Keratinocyte (primary cell): ENCODE measurements around the gene FAM163A.

Experiments used
- EZH2 ChIP-seq: IDR thresholded peaks from one replicate; pipeline ENCODE4 v1.6.1; 2012; ENCODE audit warnings: inconsistent platforms, mild to moderate bottlenecking, low read length, moderate library complexity
- TF ChIP-seq, protein P1 (sequence below), 3 experiments: IDR thresholded peaks in 1 of 3; conservative IDR thresholded peaks in 1 of 3; optimal IDR thresholded peaks in 1 of 3; 2 replicates in 2 of 3; 3 replicates in 1 of 3; pipeline versions ENCODE3 to v1.5.1; 2011; ENCODE audit warnings: low read length in 3 of 3, mild to moderate bottlenecking in 3 of 3, moderate library complexity in 2 of 3, control low read depth in 1 of 3, inconsistent platforms in 1 of 3; ENCODE audit not compliant: insufficient read depth in 2 of 3; ENCODE audit errors: extremely low read depth in 1 of 3

DNA sequence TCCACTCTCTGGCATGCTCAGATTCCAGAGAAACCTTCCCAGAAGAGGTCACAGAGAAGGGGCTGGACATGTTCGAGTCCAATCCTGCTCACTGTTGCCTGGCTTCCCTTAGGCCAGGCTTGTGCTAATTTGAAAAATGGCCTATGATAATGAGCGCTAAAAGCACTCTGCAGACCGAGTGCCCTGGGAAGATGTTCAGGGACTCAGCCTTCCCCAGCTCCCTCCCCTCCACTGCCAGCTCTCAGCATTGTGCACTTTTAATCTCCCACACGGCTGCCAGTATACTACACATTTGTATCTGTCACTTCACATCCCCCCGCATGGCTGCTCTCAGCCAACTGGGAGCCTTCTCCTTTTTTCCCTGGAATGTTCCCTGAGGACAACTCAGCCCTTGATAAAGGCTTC lies 24.1 kb downstream of the FAM163A start:
- TF ChIP-seq, protein P1, sequence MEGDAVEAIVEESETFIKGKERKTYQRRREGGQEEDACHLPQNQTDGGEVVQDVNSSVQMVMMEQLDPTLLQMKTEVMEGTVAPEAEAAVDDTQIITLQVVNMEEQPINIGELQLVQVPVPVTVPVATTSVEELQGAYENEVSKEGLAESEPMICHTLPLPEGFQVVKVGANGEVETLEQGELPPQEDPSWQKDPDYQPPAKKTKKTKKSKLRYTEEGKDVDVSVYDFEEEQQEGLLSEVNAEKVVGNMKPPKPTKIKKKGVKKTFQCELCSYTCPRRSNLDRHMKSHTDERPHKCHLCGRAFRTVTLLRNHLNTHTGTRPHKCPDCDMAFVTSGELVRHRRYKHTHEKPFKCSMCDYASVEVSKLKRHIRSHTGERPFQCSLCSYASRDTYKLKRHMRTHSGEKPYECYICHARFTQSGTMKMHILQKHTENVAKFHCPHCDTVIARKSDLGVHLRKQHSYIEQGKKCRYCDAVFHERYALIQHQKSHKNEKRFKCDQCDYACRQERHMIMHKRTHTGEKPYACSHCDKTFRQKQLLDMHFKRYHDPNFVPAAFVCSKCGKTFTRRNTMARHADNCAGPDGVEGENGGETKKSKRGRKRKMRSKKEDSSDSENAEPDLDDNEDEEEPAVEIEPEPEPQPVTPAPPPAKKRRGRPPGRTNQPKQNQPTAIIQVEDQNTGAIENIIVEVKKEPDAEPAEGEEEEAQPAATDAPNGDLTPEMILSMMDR (optimal IDR thresholded peaks at IDR 0.05 in 1 of 3, IDR thresholded peaks at IDR 0.05 in 1 of 3, conservative IDR thresholded peaks at IDR 0.05 in 1 of 3; ENCODE audit: extremely low read depth in 1 of 3, insufficient read depth in 2 of 3, low read length in 3 of 3) = no peak
- TF ChIP-seq EZH2 = no peak
